ENCODE measurements around the gene BAIAP2L1.

BAIAP2L1 gene

GRCh38 chr7:98354052-98354451 is 46.8 kb downstream of the BAIAP2L1 start:
- no peak overlapping the region for H3K4me3 ChIP-seq (ENCODE audit: low read depth, low read length)
- TF ChIP-seq CTCF (conservative IDR thresholded peaks at IDR 0.05; ENCODE audit: low read depth, low read length): no peak
- DNase-seq (ENCODE audit: low read depth): no peak

- peak; percentile 90 for DNase-seq (ENCODE audit: low read depth)
- H3K4me3 ChIP-seq (ENCODE audit: low read depth, low read length): no peak overlapping the region
- no peak for TF ChIP-seq CTCF (conservative IDR thresholded peaks at IDR 0.05; ENCODE audit: low read depth, low read length)
These were observed 48.3 kb downstream of the BAIAP2L1 start for GRCh38 chr7:98352621-98353020.

- no peak for DNase-seq (ENCODE audit: low read depth)
These were observed 49.8 kb downstream of the BAIAP2L1 start for GRCh38 chr7:98351136-98351535.

GRCh38 chr7:98348726-98349474 is 52.0 kb downstream of the BAIAP2L1 start:
- no peak overlapping the region for H3K4me3 ChIP-seq (ENCODE audit: low read depth, low read length)
- DNase-seq (ENCODE audit: low read depth): no peak
- no peak for TF ChIP-seq CTCF (conservative IDR thresholded peaks at IDR 0.05; ENCODE audit: low read depth, low read length)

More at GRCh38 chr7:98351136-98351535, 49.8 kb downstream of the BAIAP2L1 start:
- no peak for TF ChIP-seq CTCF (conservative IDR thresholded peaks at IDR 0.05; ENCODE audit: low read depth, low read length)
- no peak overlapping the region for H3K4me3 ChIP-seq (ENCODE audit: low read depth, low read length)

- no peak for DNase-seq (ENCODE audit: low read depth)
- no peak for TF ChIP-seq CTCF (conservative IDR thresholded peaks at IDR 0.05; ENCODE audit: low read depth, low read length)
- no peak overlapping the region for H3K4me3 ChIP-seq (ENCODE audit: low read depth, low read length)
These were observed 54.3 kb downstream of the BAIAP2L1 start for GRCh38 chr7:98346515-98347069.

GRCh38 chr7:98341106-98341505 is 59.8 kb downstream of the BAIAP2L1 start:
- peak; percentile 50 for DNase-seq (ENCODE audit: low read depth)
- TF ChIP-seq CTCF (conservative IDR thresholded peaks at IDR 0.05; ENCODE audit: low read depth, low read length): no peak
- H3K4me3 ChIP-seq (ENCODE audit: low read depth, low read length): no peak overlapping the region

GRCh38 chr7:98339043-98339442 is 61.8 kb downstream of the BAIAP2L1 start:
- DNase-seq (ENCODE audit: low read depth): no peak
- H3K4me3 ChIP-seq (ENCODE audit: low read depth, low read length): no peak overlapping the region
- TF ChIP-seq CTCF (conservative IDR thresholded peaks at IDR 0.05; ENCODE audit: low read depth, low read length): no peak

Data from choroid plexus epithelial cell (primary cell).